Small intestine (tissue), 16 donors: ENCODE results near the gene PRICKLE1. TPM values are rescaled to one million over a fixed set of nuclear protein-coding genes. Genes with fewer than 3 reads are reported as not detected.
A peak's percentile ranks its signal among the peaks of the same experiment; 100 is the strongest.

Experiments used
- DNase-seq, 2 donors: peaks; one replicate each; pipeline versions ENCODE4 v3.0.0 to v3.0.0-alpha.2; 2013
- FAIRE-seq: peaks from 2 replicates; lab custom pipeline; 2012; peaks lifted over from hg19 to GRCh38; lab: Jason Lieb, UNC
- H3K27ac ChIP-seq, 3 donors: one replicate each; pipeline ENCODE4 v1.5.1; 2013; ENCODE audit warnings: low read length in 2 of 3, mild to moderate bottlenecking in 2 of 3, control low read depth in 1 of 3, inconsistent platforms in 1 of 3, low read depth in 1 of 3, moderate library complexity in 1 of 3
- H3K27me3 ChIP-seq, 3 donors: one replicate each; pipeline ENCODE4 v1.6.1; 2013; ENCODE audit warnings: low read length in 3 of 3, inconsistent platforms in 1 of 3; ENCODE audit not compliant: control insufficient read depth in 3 of 3, insufficient read depth in 3 of 3
- H3K36me3 ChIP-seq, 3 donors: one replicate each; pipeline ENCODE4 v1.6.1; 2013; ENCODE audit warnings: low read length in 3 of 3, inconsistent platforms in 1 of 3, low read depth in 1 of 3, mild to moderate bottlenecking in 1 of 3, moderate library complexity in 1 of 3; ENCODE audit not compliant: control insufficient read depth in 3 of 3, insufficient read depth in 2 of 3
- H3K4me1 ChIP-seq, 3 donors: one replicate each; pipeline ENCODE4 v1.6.1; 2013; ENCODE audit warnings: low read length in 2 of 3, inconsistent platforms in 1 of 3, low read depth in 1 of 3, mild to moderate bottlenecking in 1 of 3, moderate library complexity in 1 of 3; ENCODE audit not compliant: control insufficient read depth in 3 of 3, insufficient read depth in 2 of 3
- H3K4me3 ChIP-seq, 3 donors: one replicate each; pipeline ENCODE4 v1.5.1; 2013; ENCODE audit warnings: low read length in 3 of 3, control low read depth in 1 of 3, inconsistent platforms in 1 of 3, low read depth in 1 of 3, mild to moderate bottlenecking in 1 of 3, moderate library complexity in 1 of 3
- H3K9me3 ChIP-seq, 2 donors: one replicate each; pipeline ENCODE4 v1.6.1; 2013; ENCODE audit warnings: low read depth in 1 of 2, low read length in 1 of 2; ENCODE audit not compliant: control insufficient read depth in 2 of 2, insufficient read depth in 1 of 2
- WGBS, 3 donors: extraction: QIAGEN DNeasy Blood & Tissue Kit; methylation state at CpG; one replicate each; pipeline ENCODE4 v1.1.7; 2013; 5-methylcytosine and 5-hydroxymethylcytosine counted together
- long read RNA-seq, 10 donors: transcript quantifications; one replicate each; lab custom pipeline, GENCODE V29; 2026
- polyA plus RNA-seq, 4 donors: library from polyadenylated mRNA; stranded (reverse) in 3 of 4; unstranded in 1 of 4; fragments of 200-250 nt in 3 of 4; fragments of 120-200 nt in 1 of 4; gene quantifications; one replicate each; pipeline versions ENCODE4 v1.2.1 to v1.2.3, GENCODE V29; 2013
- donor health status: healthy with polysubstance abuse.
- donor health status: control.
- donor health status: control.
- donor health status: Bipolar disorder and iron deficiency.
- donor health status: healthy.

The PRICKLE1 gene
- polyA plus RNA-seq = 1 to 10 TPM in 2 of 4 donors, under 1 TPM in 2; 0.22 to 4.0 (median 0.82) TPM
- long read RNA-seq, donor 1 = 0 reads
- long read RNA-seq, donor 2 = 0 reads
- long read RNA-seq, donor 3, full-length matches to known transcripts = 1 of 1 reads
- long read RNA-seq, donor 3, partial matches to known transcripts = 0 of 1 reads
- long read RNA-seq, donor 3, other reads (novel, unspliced or antisense) = 0 of 1 reads
- long read RNA-seq, donor 4 = 0 reads
- long read RNA-seq, donor 5 = 0 reads
- long read RNA-seq, donor 6, full-length matches to known transcripts = 3 of 3 reads
- long read RNA-seq, donor 6, partial matches to known transcripts = 0 of 3 reads
- long read RNA-seq, donor 6, other reads (novel, unspliced or antisense) = 0 of 3 reads
- long read RNA-seq, donor 7 = 0 reads
- long read RNA-seq, donor 8 = 0 reads
- long read RNA-seq, donor 9 = 0 reads
- long read RNA-seq, donor 10, full-length matches to known transcripts = 5 of 10 reads
- long read RNA-seq, donor 10, partial matches to known transcripts = 5 of 10 reads
- long read RNA-seq, donor 10, other reads (novel, unspliced or antisense) = 0 of 10 reads

DNA sequence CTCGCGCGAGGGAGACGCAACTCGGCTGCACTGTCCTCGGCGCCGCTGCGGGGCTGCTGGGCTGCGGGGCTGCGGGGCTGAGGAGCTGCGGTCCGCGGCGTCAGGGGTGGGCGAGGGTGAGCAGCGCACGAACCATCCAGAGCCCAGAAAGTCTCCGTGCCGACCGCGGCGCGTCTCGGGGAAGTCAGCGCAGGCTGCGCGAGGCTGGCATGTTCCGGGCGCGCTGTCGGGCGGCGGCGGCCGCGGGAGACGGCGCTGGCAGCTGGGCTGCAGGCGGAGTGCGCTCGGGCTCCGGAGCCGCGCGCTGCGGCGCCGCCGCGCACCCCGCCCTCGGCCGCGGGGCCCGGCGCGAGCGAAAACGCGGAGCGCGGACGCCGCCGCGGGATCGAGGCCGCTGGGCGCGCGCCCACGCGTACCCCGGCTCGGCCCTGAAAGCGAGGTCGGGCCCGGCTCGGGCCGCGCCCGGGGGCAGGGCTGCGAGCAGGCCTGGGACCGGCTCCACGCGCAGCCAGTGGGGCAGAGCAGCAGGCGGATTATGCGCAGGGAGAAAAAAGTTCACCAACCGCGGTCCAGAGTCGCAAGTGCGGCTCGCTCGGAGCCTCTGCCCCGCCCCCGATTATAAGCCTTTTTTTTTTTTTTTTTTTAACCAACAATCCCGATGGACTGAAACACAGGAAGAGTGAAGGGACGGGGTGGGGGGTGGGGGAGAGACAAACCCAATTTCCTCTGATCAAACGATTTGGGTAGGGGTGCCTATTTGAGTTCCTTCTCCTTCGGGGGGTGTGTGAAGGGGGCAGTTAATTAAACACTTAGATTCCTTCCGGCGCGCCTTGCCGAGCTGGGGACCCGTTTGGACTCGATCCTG lies at the start of gene PRICKLE1:
Gene PRICKLE1, minus strand, starts transcription at position 282 of the 865 bp plus-strand sequence. CDS start 117,230 bp downstream, outside the sequence.
- peaks cover 0 to 33% (median 9%) of the 10 kb centered on the region in 3 donors for H3K27me3 ChIP-seq
- H3K4me1 ChIP-seq = peaks cover 0 to 17% (median 0%) of the 10 kb centered on the region in 3 donors
- no peaks in the 10 kb centered on the region for H3K36me3 ChIP-seq
- no peak within 1 kb of the TSS for H3K27ac ChIP-seq
- H3K4me3 ChIP-seq = peak within 1 kb of the TSS; percentile 45 to 58 (median 55)
- no peaks in the 10 kb centered on the region for H3K9me3 ChIP-seq
- peak; percentile 23 to 77 for DNase-seq
- WGBS, 3 donors = 0 to 1% (median 0%) methylated on average over 83 to 107 of the region's 107 CpGs
- FAIRE-seq = no peak

- Histone ChIP-seq H3K27me3 (no peaks in the 10 kb centered on the region), H3K27ac (no peak overlapping the region), H3K36me3 (no peaks in the 10 kb centered on the region), H3K4me3 (no peak overlapping the region), H3K9me3 (no peaks in the 10 kb centered on the region), H3K4me1 (no peaks in the 10 kb centered on the region)
- FAIRE-seq = no peak
- no peak for DNase-seq
- 76 to 88% (median 79%) methylated on average over 3 to 4 of the region's 4 CpGs for WGBS, 3 donors
These were observed 49.2 kb upstream of the PRICKLE1 start for GRCh38 chr12:42638697-42639096.

- Histone ChIP-seq H3K4me1 (no peaks in the 10 kb centered on the region), H3K27me3 (no peaks in the 10 kb centered on the region), H3K36me3 (no peaks in the 10 kb centered on the region), H3K4me3 (no peak overlapping the region), H3K9me3 (no peaks in the 10 kb centered on the region), H3K27ac (no peak overlapping the region)
- no peak for DNase-seq
- FAIRE-seq = no peak
These were observed 48.5 kb upstream of the PRICKLE1 start for GRCh38 chr12:42638011-42638410.

DNA sequence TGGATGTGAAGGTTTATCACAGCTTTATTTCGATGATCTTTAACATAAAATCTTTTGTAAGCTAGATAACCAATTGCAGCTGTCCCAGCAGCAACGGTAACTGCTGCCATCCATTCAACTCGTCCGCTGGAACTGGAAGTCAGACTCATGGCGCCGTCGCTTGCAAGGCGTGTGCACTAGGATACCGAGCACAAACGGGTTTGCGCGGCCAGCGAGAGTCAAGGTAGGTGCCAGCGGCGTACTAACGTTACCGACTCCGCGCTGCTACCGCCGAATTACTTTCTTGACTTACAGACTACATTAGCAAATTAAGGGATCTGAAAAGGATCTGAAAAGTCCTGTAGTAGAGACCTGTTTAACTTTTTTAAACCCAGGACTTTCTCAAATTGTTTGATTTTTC lies 47.4 kb upstream of the PRICKLE1 start:
- FAIRE-seq (no peak), DNase-seq (no peak)
- Histone ChIP-seq H3K4me3 (no peak overlapping the region), H3K4me1 (no peaks in the 10 kb centered on the region), H3K9me3 (no peaks in the 10 kb centered on the region), H3K36me3 (no peaks in the 10 kb centered on the region), H3K27me3 (no peaks in the 10 kb centered on the region), H3K27ac (no peak overlapping the region)
- 95 to 97% (median 96%) methylated on average over 21 of the region's 21 CpGs for WGBS, 3 donors

- no peak overlapping the region for H3K27ac ChIP-seq
- FAIRE-seq = no peak
- DNase-seq = no peak
- WGBS, 3 donors = 62 to 90% (median 83%) methylated on average over 4 of the region's 4 CpGs
- no peaks in the 10 kb centered on the region for H3K27me3 ChIP-seq
- no peaks in the 10 kb centered on the region for H3K9me3 ChIP-seq
- H3K36me3 ChIP-seq = no peaks in the 10 kb centered on the region
- H3K4me3 ChIP-seq = no peak overlapping the region
- H3K4me1 ChIP-seq = no peaks in the 10 kb centered on the region
These were observed 44.0 kb upstream of the PRICKLE1 start for GRCh38 chr12:42633594-42633993.

DNA sequence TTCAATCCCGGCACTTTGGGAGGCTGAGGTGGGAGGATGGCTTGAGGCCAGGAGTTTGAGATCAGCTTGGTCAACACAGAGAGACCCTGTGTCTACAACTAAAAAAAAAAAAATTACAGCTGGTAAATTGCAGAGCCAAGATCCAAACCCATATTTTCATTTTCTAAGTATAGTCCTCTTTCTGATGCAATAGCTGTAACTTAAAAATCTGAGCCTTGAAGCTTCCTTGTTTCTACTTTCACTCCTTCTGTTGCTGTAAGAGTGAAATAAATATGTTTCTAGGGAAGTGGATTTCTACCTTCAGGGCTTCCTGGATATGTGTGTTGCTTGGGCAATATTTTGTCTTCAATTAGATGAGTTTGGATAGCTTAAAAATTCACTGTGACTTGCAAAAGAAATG lies 42.0 kb upstream of the PRICKLE1 start:
- Histone ChIP-seq H3K4me1 (no peaks in the 10 kb centered on the region), H3K27me3 (no peaks in the 10 kb centered on the region), H3K9me3 (no peaks in the 10 kb centered on the region), H3K36me3 (no peaks in the 10 kb centered on the region), H3K4me3 (no peak overlapping the region), H3K27ac (no peak overlapping the region)
- FAIRE-seq (no peak), DNase-seq (no peak)
- 84 to 92% (median 90%) methylated on average over 1 of the region's 1 CpG for WGBS, 3 donors

GRCh38 chr12:42630314-42630713 lies 40.8 kb upstream of the PRICKLE1 start:
- no peak for DNase-seq
- FAIRE-seq = no peak
- Histone ChIP-seq H3K4me3 (no peak overlapping the region), H3K9me3 (no peaks in the 10 kb centered on the region), H3K36me3 (no peaks in the 10 kb centered on the region), H3K27me3 (no peaks in the 10 kb centered on the region), H3K27ac (no peak overlapping the region), H3K4me1 (no peaks in the 10 kb centered on the region)
- 40 to 72% (median 66%) methylated on average over 1 of the region's 1 CpG for WGBS, 3 donors

- Histone ChIP-seq H3K27me3 (no peaks in the 10 kb centered on the region), H3K36me3 (no peaks in the 10 kb centered on the region), H3K27ac (no peak overlapping the region), H3K9me3 (no peaks in the 10 kb centered on the region), H3K4me1 (no peaks in the 10 kb centered on the region), H3K4me3 (no peak overlapping the region)
- WGBS, 3 donors = 55 to 62% (median 61%) methylated on average over 6 of the region's 6 CpGs
- no peak for DNase-seq
- no peak for FAIRE-seq
These were observed 37.6 kb upstream of the PRICKLE1 start for GRCh38 chr12:42627151-42627550.
